ENCODE data around the gene RAB11B.
A peak's percentile ranks its signal among the peaks of the same experiment; 100 is the strongest.
"Not testable (repeated sequence)": the region's sequence is repeated elsewhere in the genome, so short reads cannot be mapped to it uniquely, and the experiment has no call there.

RAB11B gene

GRCh38 chr19:8370176-8371010 lies 19.8 kb upstream of the RAB11B start:
- no peak for DNase-seq (ENCODE audit: low read depth)

GRCh38 chr19:8371011-8371804 lies 19.0 kb upstream of the RAB11B start:
- no peak for DNase-seq (ENCODE audit: low read depth)

- no peak for DNase-seq (ENCODE audit: low read depth)
These were observed 16.0 kb upstream of the RAB11B start for GRCh38 chr19:8373867-8374813.

GRCh38 chr19:8375766-8376165 lies 14.4 kb upstream of the RAB11B start:
- DNase-seq (ENCODE audit: low read depth) = not testable (repeated sequence)

- not testable (repeated sequence) for DNase-seq (ENCODE audit: low read depth)
These were observed 13.7 kb upstream of the RAB11B start for GRCh38 chr19:8376373-8376974.

- DNase-seq (ENCODE audit: low read depth) = no peak
These were observed 12.6 kb upstream of the RAB11B start for GRCh38 chr19:8377598-8377997.

GRCh38 chr19:8379156-8379891 lies 10.8 kb upstream of the RAB11B start:
- not testable (repeated sequence) for DNase-seq (ENCODE audit: low read depth)

GRCh38 chr19:8384569-8384968 lies 5.6 kb upstream of the RAB11B start:
- not testable (repeated sequence) for DNase-seq (ENCODE audit: low read depth)

GRCh38 chr19:8385103-8385502 lies 5.1 kb upstream of the RAB11B start:
- not testable (repeated sequence) for DNase-seq (ENCODE audit: low read depth)

GRCh38 chr19:8385566-8385965 lies 4.6 kb upstream of the RAB11B start:
- not testable (repeated sequence) for DNase-seq (ENCODE audit: low read depth)

GRCh38 chr19:8386419-8386818 lies 3.7 kb upstream of the RAB11B start:
- not testable (repeated sequence) for DNase-seq (ENCODE audit: low read depth)

- DNase-seq (ENCODE audit: low read depth) = no peak
These were observed 3.2 kb upstream of the RAB11B start for GRCh38 chr19:8386990-8387389.

- DNase-seq (ENCODE audit: low read depth) = no peak
These were observed 2.2 kb upstream of the RAB11B start for GRCh38 chr19:8387688-8388611.

- no peak for DNase-seq (ENCODE audit: low read depth)
These were observed 1.6 kb upstream of the RAB11B start for GRCh38 chr19:8388612-8388958.

- peak; percentile 84 for DNase-seq (ENCODE audit: low read depth)
These were observed 439 bp downstream of the RAB11B start for GRCh38 chr19:8390617-8390981.

- no peak for DNase-seq (ENCODE audit: low read depth)
These were observed 1.2 kb downstream of the RAB11B start for GRCh38 chr19:8391198-8392016.

GRCh38 chr19:8392017-8392591 lies 1.9 kb downstream of the RAB11B start:
- no peak for DNase-seq (ENCODE audit: low read depth)

- DNase-seq (ENCODE audit: low read depth) = no peak
These were observed 3.2 kb downstream of the RAB11B start for GRCh38 chr19:8393192-8393870.
